Loucy (cell line): ENCODE measurements around the gene CYP19A1.

Experiments used
- H2AFZ ChIP-seq: fragments of 200-600 bp; sonication (generic); 2 replicates; pipeline ENCODE4 v1.6.0; 2016; ENCODE audit warnings: antibody characterized with exemption, mild to moderate bottlenecking, low read length, moderate library complexity
- H3F3A ChIP-seq: fragments of 200-600 bp; 2 replicates; pipeline ENCODE4 v1.6.0; 2016; ENCODE audit warnings: antibody characterized with exemption, low read depth, mild to moderate bottlenecking
- H3K27me3 ChIP-seq: fragments of 200-600 bp; sonication (generic); 2 replicates; pipeline ENCODE4 v1.6.1; 2014; ENCODE audit warnings: low read length, mild to moderate bottlenecking; ENCODE audit not compliant: insufficient read depth, poor library complexity, severe bottlenecking
- H3K36me3 ChIP-seq: fragments of 200-600 bp; sonication (generic); 2 replicates; pipeline ENCODE4 v1.6.1; 2016; ENCODE audit warnings: low read length; ENCODE audit not compliant: insufficient read depth
- H3K4me1 ChIP-seq: fragments of 200-600 bp; sonication (generic); 2 replicates; pipeline ENCODE4 v1.5.1; 2014; ENCODE audit warnings: low read length, mild to moderate bottlenecking; ENCODE audit not compliant: insufficient read depth, poor library complexity, severe bottlenecking
- H3K4me2 ChIP-seq: fragments of 200-600 bp; sonication (generic); 2 replicates; pipeline ENCODE4 v1.6.0; 2014; ENCODE audit warnings: antibody characterized with exemption, low read length, low read depth, mild to moderate bottlenecking; ENCODE audit not compliant: poor library complexity, severe bottlenecking
- H3K4me3 ChIP-seq: fragments of 200-600 bp; sonication (generic); 2 replicates; pipeline ENCODE4 v1.5.1; 2014; ENCODE audit warnings: low read length, mild to moderate bottlenecking, mixed read lengths; ENCODE audit not compliant: poor library complexity, severe bottlenecking
- H3K79me2 ChIP-seq: fragments of 200-600 bp; sonication (generic); 2 replicates; pipeline ENCODE4 v1.6.1; 2014; ENCODE audit warnings: low read length; ENCODE audit not compliant: insufficient read depth
- H3K9ac ChIP-seq: fragments of 200-600 bp; sonication (generic); 2 replicates; pipeline ENCODE4 v1.6.0; 2014; ENCODE audit warnings: mild to moderate bottlenecking, low read depth, low read length, moderate library complexity; ENCODE audit not compliant: poor library complexity, severe bottlenecking
- H3K9me2 ChIP-seq: fragments of 200-600 bp; sonication (generic); replicated peaks from 2 replicates; pipeline ENCODE4 v1.6.1; 2016; ENCODE audit warnings: low read depth, low read length, mixed read lengths
- H3K9me3 ChIP-seq: fragments of 200-600 bp; sonication (generic); 2 replicates; pipeline ENCODE4 v1.6.1; 2014; ENCODE audit warnings: mild to moderate bottlenecking, antibody characterized with exemption, low read length, low read depth; ENCODE audit not compliant: insufficient read depth
- H4K20me1 ChIP-seq: fragments of 200-600 bp; sonication (generic); 2 replicates; pipeline ENCODE4 v1.6.0; 2014; ENCODE audit warnings: antibody characterized with exemption, low read length, mild to moderate bottlenecking; ENCODE audit not compliant: insufficient read depth, poor library complexity, severe bottlenecking
- CTCF ChIP-seq: fragments of 200-600 bp; sonication (generic); conservative IDR thresholded peaks from 2 replicates; pipeline ENCODE4 v1.5.1; 2014; ENCODE audit warnings: mild to moderate bottlenecking, antibody characterized with exemption, low read length
- EZH2phosphoT487 ChIP-seq: fragments of 200-600 bp; IDR thresholded peaks from 2 replicates; pipeline ENCODE4 v1.6.1; 2018; ENCODE audit warnings: antibody characterized with exemption, mild to moderate bottlenecking, moderate library complexity, borderline replicate concordance

Gene CYP19A1

DNA sequence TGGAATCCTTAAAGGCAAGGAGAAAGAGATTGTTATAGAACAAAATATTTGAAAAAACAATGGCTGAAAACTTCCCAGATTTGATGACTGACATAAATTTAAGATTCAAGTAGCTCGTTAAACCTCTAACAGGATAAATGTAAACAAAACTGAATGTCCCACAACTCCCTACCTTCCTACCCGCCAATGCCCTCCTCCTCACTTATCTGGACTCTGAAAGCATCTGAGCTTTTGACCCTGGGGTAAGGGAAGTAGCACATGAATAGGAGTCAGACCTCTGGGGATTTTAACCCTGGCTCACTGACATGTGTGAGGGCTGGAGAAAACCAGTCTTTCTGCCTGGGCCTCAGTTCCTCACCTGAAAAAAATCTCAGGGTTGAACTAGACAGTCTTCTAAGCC, 26.9 kb downstream of the CYP19A1 start:
- H3K4me3 ChIP-seq, result no peak overlapping the region
- H2AFZ ChIP-seq, result no peak overlapping the region
- peaks cover 9% of the 10 kb centered on the region for H3K4me1 ChIP-seq
- H3K9me2 ChIP-seq, result no peaks in the 10 kb centered on the region
- no peak overlapping the region for H3K9ac ChIP-seq
- no peaks in the 10 kb centered on the region for H3K36me3 ChIP-seq
- no peak overlapping the region for H3K4me2 ChIP-seq
- no peak for TF ChIP-seq EZH2phosphoT487
- TF ChIP-seq CTCF, result no peak
- no peaks in the 10 kb centered on the region for H3K79me2 ChIP-seq
- no peaks in the 10 kb centered on the region for H3F3A ChIP-seq
- H4K20me1 ChIP-seq, result no peaks in the 10 kb centered on the region
- no peaks in the 10 kb centered on the region for H3K9me3 ChIP-seq
- H3K27me3 ChIP-seq, result no peaks in the 10 kb centered on the region

GRCh38 chr15:51310064-51310463, 28.3 kb downstream of the CYP19A1 start:
- H3K9me2 ChIP-seq, result no peaks in the 10 kb centered on the region
- H3K79me2 ChIP-seq, result no peaks in the 10 kb centered on the region
- no peak overlapping the region for H3K9ac ChIP-seq
- no peaks in the 10 kb centered on the region for H3K9me3 ChIP-seq
- H3K36me3 ChIP-seq, result no peaks in the 10 kb centered on the region
- no peaks in the 10 kb centered on the region for H4K20me1 ChIP-seq
- no peak for TF ChIP-seq EZH2phosphoT487
- no peak for TF ChIP-seq CTCF
- H3K4me1 ChIP-seq, result peaks cover 9% of the 10 kb centered on the region
- no peak overlapping the region for H3K4me3 ChIP-seq
- no peak overlapping the region for H2AFZ ChIP-seq
- H3K27me3 ChIP-seq, result no peaks in the 10 kb centered on the region
- no peak overlapping the region for H3K4me2 ChIP-seq
- no peaks in the 10 kb centered on the region for H3F3A ChIP-seq

DNA sequence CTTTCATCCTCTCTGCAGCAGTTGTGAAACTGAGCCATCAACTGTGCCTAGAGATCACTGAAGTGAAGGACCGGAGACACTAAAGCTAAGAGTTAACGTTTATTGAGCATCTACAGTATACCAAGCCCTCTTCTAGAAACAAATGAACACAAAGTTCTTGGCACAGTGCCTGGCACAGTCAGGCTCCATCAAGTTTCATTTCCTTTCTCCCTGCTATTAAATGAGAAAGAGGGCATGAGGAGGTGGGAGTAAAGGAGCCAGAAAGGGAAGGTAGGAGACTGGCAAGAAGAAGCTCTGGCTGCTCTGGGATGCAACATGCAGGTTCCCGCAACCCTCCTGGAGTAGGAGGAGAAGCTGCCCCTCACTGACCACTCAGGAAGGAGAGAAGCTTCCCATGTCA, 30.6 kb downstream of the CYP19A1 start:
- Histone ChIP-seq H3K9me3 (no peaks in the 10 kb centered on the region), H3K4me2 (no peak overlapping the region), H3K27me3 (no peaks in the 10 kb centered on the region), H4K20me1 (no peaks in the 10 kb centered on the region), H2AFZ (no peak overlapping the region), H3K79me2 (no peaks in the 10 kb centered on the region), H3K4me3 (no peak overlapping the region), H3K36me3 (no peaks in the 10 kb centered on the region), H3F3A (no peaks in the 10 kb centered on the region), H3K9me2 (no peaks in the 10 kb centered on the region), H3K9ac (no peak overlapping the region), H3K4me1 (peaks cover 9% of the 10 kb centered on the region)
- TF ChIP-seq EZH2phosphoT487, result no peak
- no peak for TF ChIP-seq CTCF
